Psoas muscle (tissue), 8 donors: ENCODE results near the gene ROBO1. TPM values are rescaled to one million over a fixed set of nuclear protein-coding genes. Genes with fewer than 3 reads are reported as not detected.

Source experiments
- ATAC-seq, 4 donors: fragments of 200-7000 bp; cut with Tn5 transposase; one replicate each; pipeline ENCODE4 v1.9.1; 2020; ENCODE audit warnings: moderate library complexity in 3 of 4, mild to moderate bottlenecking in 2 of 4
- DNase-seq, 2 donors: peaks; one replicate each; pipeline ENCODE4 v3.0.0-alpha.2; 2020
- H3K27ac ChIP-seq: fragments of 200-600 bp; one replicate; pipeline ENCODE4 v1.8.0; 2022
- H3K27me3 ChIP-seq, 3 donors: fragments of 200-600 bp in 1 of 3; one replicate each; pipeline versions ENCODE4 v1.6.1 to v1.8.0; 2013 to 2022; ENCODE audit warnings: low read length in 2 of 3, mild to moderate bottlenecking in 2 of 3, moderate library complexity in 1 of 3; ENCODE audit not compliant: insufficient read depth in 3 of 3
- H3K36me3 ChIP-seq, 2 donors: fragments of 200-600 bp in 1 of 2; one replicate each; pipeline versions ENCODE4 v1.6.1 to v1.8.0; 2013 to 2022; ENCODE audit warnings: low read depth in 1 of 2, mild to moderate bottlenecking in 1 of 2, moderate library complexity in 1 of 2; ENCODE audit not compliant: insufficient read depth in 1 of 2
- H3K4me1 ChIP-seq: fragments of 200-600 bp; one replicate; pipeline ENCODE4 v1.8.0; 2022
- H3K4me3 ChIP-seq: fragments of 200-600 bp; one replicate; pipeline ENCODE4 v1.8.0; 2022; ENCODE audit warnings: mild to moderate bottlenecking
- H3K9me3 ChIP-seq: fragments of 200-600 bp; one replicate; pipeline ENCODE4 v1.8.0; 2022
- WGBS, 3 donors: extraction: QIAGEN DNeasy Blood & Tissue Kit; methylation state at CpG; one replicate each; pipeline versions ENCODE4 v1.1.6 to v1.1.7; 2013; 5-methylcytosine and 5-hydroxymethylcytosine counted together
- intact Hi-C, 2 donors: fragments of 100-400 bp; cut with DNase I; formaldehyde crosslinking; loops; one replicate each; pipeline versions ENCODE4 v1.11.0 to v1.14.2; 2022
- polyA plus RNA-seq, 3 donors: library from polyadenylated mRNA; stranded (reverse); fragments of 200-250 nt; gene quantifications; one replicate each; pipeline ENCODE4 v1.2.3, GENCODE V29; 2013
- total RNA-seq, 4 donors: library from RNA; stranded (reverse); fragmentation: NEBNext Ultra II Directional in 2 of 4; extraction: Animal tissue kit (Norgen Biotek cat#: 25700) in 2 of 4; gene quantifications; one replicate each; pipeline versions ENCODE4 v1.2.1 to v1.2.4, GENCODE V29; 2021 to 2023
- TF ChIP-seq, protein P1 (sequence below): fragments of 200-600 bp; IDR thresholded peaks from one replicate; pipeline ENCODE4 v1.8.0; 2022; ENCODE audit warnings: antibody characterized with exemption
- donor health status: healthy with polysubstance abuse.
- donor health status: DM: no; HTN: no; CAD: no; lungs with moderate emphysema.
- donor health status: Bipolar disorder and iron deficiency.
- donor health status: healthy.
- donor health status: DM: yes; HTN: yes; CAD: no.
- donor health status: DM: no; HTN: no; CAD: no.
- donor health status: DM: no; HTN: no; CAD: no.
- donor health status: DM: yes; HTN: yes; CAD: no.

ROBO1 gene
- total and polyA plus RNA-seq, 7 donors, result 0.52 to 14.0 (median 4.9) TPM

DNA sequence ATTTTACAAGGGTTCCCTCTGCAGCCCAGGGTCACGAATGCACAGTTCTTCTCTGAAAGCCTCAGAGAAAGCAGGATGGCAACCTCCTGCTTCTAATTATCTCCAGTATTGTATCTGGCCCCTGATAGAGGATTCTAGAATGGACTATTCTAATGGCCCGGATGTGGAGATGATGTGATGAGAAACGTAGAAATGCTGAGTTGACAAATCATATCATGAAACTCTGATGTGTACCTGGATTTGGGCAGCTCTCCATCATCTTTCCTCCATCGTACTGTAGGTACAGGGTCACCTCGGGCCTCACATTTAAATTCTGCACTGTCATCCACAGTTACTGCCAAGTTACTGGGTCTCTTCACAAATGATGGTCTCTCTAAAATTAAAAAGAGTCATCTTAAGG lies 1050.8 kb downstream of the ROBO1 start:
- TF ChIP-seq, protein P1, sequence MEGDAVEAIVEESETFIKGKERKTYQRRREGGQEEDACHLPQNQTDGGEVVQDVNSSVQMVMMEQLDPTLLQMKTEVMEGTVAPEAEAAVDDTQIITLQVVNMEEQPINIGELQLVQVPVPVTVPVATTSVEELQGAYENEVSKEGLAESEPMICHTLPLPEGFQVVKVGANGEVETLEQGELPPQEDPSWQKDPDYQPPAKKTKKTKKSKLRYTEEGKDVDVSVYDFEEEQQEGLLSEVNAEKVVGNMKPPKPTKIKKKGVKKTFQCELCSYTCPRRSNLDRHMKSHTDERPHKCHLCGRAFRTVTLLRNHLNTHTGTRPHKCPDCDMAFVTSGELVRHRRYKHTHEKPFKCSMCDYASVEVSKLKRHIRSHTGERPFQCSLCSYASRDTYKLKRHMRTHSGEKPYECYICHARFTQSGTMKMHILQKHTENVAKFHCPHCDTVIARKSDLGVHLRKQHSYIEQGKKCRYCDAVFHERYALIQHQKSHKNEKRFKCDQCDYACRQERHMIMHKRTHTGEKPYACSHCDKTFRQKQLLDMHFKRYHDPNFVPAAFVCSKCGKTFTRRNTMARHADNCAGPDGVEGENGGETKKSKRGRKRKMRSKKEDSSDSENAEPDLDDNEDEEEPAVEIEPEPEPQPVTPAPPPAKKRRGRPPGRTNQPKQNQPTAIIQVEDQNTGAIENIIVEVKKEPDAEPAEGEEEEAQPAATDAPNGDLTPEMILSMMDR, result no peak
- H3K4me1 ChIP-seq, result no peaks in the 10 kb centered on the region
- WGBS, 3 donors, result 92 to 94% (median 92%) methylated on average over 5 of the region's 5 CpGs
- ATAC-seq (no peak), DNase-seq (no peak)
- no peaks in the 10 kb centered on the region for H3K27me3 ChIP-seq
- H3K27ac ChIP-seq, result no peak overlapping the region
- H3K36me3 ChIP-seq, result no peaks in the 10 kb centered on the region
- H3K9me3 ChIP-seq, result no peaks in the 10 kb centered on the region
- H3K4me3 ChIP-seq, result no peak overlapping the region
- intact Hi-C loops, result no loop called here

DNA sequence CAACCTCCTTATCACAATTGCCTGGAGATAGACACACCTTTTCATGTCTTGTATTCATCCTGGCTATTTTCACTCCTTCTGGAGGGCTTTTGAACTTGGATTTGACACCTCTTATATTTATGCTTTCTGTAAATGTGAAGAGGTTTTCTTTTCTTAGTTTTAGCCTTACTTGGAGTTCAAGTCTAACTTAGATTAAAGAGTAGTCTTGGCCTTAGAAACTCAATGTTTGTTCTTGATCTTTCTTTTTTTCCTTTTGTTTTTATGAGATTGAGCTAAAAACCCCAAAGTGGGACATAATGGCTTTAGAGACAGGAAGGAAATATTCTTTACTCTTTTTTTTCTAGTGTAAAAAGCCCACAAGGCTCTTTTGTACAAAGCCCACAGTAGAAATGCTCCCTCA lies 1054.9 kb downstream of the ROBO1 start:
- H3K27me3 ChIP-seq, result no peaks in the 10 kb centered on the region
- TF ChIP-seq, protein P1, result no peak
- no peak overlapping the region for H3K4me3 ChIP-seq
- no peak for ATAC-seq
- intact Hi-C loops, result no loop called here
- H3K27ac ChIP-seq, result no peak overlapping the region
- no peak for DNase-seq
- no peaks in the 10 kb centered on the region for H3K9me3 ChIP-seq
- no peaks in the 10 kb centered on the region for H3K36me3 ChIP-seq
- no peaks in the 10 kb centered on the region for H3K4me1 ChIP-seq

DNA sequence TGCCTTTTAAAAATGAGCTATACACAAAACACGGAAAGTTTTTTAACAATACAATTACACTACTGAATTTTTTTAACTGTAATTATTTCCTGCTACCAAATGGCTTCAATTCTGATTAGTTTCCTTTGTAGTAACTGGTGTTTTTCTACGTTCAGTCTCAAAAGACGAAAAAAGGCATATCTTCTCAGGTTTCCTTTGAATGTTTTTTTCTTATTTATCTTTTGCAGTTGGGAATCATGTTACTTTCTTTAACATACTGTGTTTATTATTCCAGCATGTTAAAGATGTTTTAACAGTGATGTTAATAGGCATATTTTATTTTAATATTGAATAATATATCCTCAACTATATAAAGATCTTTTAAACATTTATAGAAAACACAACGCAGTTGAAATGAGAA lies 1055.5 kb downstream of the ROBO1 start:
- ATAC-seq, result no peak
- TF ChIP-seq, protein P1, result no peak
- Histone ChIP-seq H3K27ac (no peak overlapping the region), H3K9me3 (no peaks in the 10 kb centered on the region), H3K27me3 (no peaks in the 10 kb centered on the region), H3K4me3 (no peak overlapping the region), H3K36me3 (no peaks in the 10 kb centered on the region), H3K4me1 (no peaks in the 10 kb centered on the region)
- intact Hi-C loops, result no loop called here
- 57 to 84% (median 82%) methylated on average over 4 of the region's 4 CpGs for WGBS, 3 donors
- DNase-seq, result no peak

DNA sequence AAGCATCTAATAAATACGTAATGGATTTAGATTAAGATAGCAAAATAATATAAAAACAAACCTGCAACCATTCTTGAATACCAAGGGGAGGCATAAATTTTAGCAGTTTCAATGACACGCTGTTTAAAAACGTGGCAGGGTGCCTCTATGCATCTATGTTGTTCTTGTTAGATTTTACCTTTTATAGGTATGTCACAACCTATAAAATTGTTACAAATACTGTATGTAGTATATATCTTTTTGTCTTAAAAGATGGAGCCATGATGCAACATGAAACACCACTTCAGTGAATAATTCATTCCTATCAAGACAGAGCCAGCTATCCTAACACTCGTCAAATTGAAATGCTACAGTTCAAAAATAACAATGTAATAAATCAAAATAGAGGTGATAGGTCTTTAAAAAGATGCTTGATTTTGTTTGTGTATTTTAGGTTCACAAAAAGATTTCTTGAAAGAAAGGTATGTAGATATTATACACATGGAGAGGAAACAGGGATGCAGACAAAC lies 1059.2 kb downstream of the ROBO1 start:
- H3K36me3 ChIP-seq, result no peaks in the 10 kb centered on the region
- H3K9me3 ChIP-seq, result no peaks in the 10 kb centered on the region
- WGBS, 3 donors, result 76 to 82% (median 79%) methylated on average over 4 of the region's 4 CpGs
- intact Hi-C loops, result no loop called here
- no peaks in the 10 kb centered on the region for H3K4me1 ChIP-seq
- ATAC-seq (no peak), DNase-seq (no peak)
- H3K27ac ChIP-seq, result no peak overlapping the region
- H3K27me3 ChIP-seq, result no peaks in the 10 kb centered on the region
- TF ChIP-seq, protein P1, result no peak
- no peak overlapping the region for H3K4me3 ChIP-seq

DNA sequence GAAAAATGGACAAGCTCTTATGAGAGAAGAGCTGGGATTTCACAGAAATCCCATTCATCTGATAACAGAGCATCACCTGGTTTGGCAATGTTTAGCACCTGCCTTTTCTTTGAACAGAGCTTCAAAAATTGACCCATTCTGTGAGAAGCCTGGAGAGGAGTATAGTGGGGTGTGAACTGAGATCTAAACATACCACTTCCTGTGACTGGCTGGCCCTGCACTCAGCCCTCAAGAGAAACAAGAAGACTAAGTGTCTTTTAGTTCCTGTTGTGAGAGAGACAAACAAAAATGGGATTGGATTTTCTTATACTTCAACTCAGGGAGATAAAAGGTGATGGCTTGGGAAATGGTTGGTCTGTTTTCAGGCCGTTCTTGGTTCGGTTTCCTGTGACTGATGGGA lies 1060.2 kb downstream of the ROBO1 start:
- no peaks in the 10 kb centered on the region for H3K36me3 ChIP-seq
- no peak for ATAC-seq
- 89 to 94% (median 90%) methylated on average over 2 of the region's 2 CpGs for WGBS, 3 donors
- H3K4me3 ChIP-seq, result no peak overlapping the region
- DNase-seq, result no peak
- H3K27ac ChIP-seq, result no peak overlapping the region
- no peaks in the 10 kb centered on the region for H3K27me3 ChIP-seq
- no peaks in the 10 kb centered on the region for H3K9me3 ChIP-seq
- TF ChIP-seq, protein P1, result no peak
- no peaks in the 10 kb centered on the region for H3K4me1 ChIP-seq
- intact Hi-C loops, result no loop called here
